Gastroesophageal sphincter (tissue), 4 donors: Measurements from ENCODE around the gene SAPCD1. TPM values are rescaled to one million over a fixed set of nuclear protein-coding genes. Genes with fewer than 3 reads are reported as not detected.

ENCODE experiments used
- ATAC-seq: fragments of 150-250 bp; one replicate; pipeline ENCODE4 v1.9.1; 2016; ENCODE audit warnings: mild to moderate bottlenecking, moderate library complexity
- H3K27ac ChIP-seq, 4 donors: fragments of 200-600 bp; sonication (generic) in 3 of 4; 1 replicate in 3 of 4; 2 replicates in 1 of 4; pipeline ENCODE4 v1.5.1; 2016 to 2019
- H3K27me3 ChIP-seq: fragments of 200-600 bp; sonication (generic); one replicate; pipeline ENCODE4 v1.5.1; 2019
- H3K36me3 ChIP-seq, 2 donors: fragments of 200-600 bp; sonication (generic); one replicate each; pipeline ENCODE4 v1.5.1; 2019; ENCODE audit warnings: control low read depth in 1 of 2
- H3K4me1 ChIP-seq, 3 donors: fragments of 200-600 bp; sonication (generic); 1 replicate in 2 of 3; 2 replicates in 1 of 3; pipeline ENCODE4 v1.5.1; 2016 to 2019; ENCODE audit warnings: control low read depth in 2 of 3
- H3K4me3 ChIP-seq, 2 donors: fragments of 200-600 bp; sonication (generic); one replicate each; pipeline ENCODE4 v1.5.1; 2019; ENCODE audit warnings: mild to moderate bottlenecking in 1 of 2, moderate library complexity in 1 of 2
- H3K9me3 ChIP-seq, 3 donors: fragments of 200-600 bp; sonication (generic); one replicate each; pipeline ENCODE4 v1.5.1; 2017 to 2019; ENCODE audit warnings: control low read depth in 2 of 3
- EP300 ChIP-seq: sonication (generic); formaldehyde crosslinking; IDR thresholded peaks from one replicate; pipeline ENCODE4 v1.6.1; 2017; ENCODE audit warnings: antibody characterized with exemption, mild to moderate bottlenecking
- POLR2A ChIP-seq, 2 donors: fragments of 450-650 bp; IDR thresholded peaks; one replicate each; pipeline ENCODE4 v1.6.1; 2017; ENCODE audit warnings: antibody characterized with exemption in 2 of 2, mild to moderate bottlenecking in 2 of 2, moderate library complexity in 1 of 2
- POLR2AphosphoS5 ChIP-seq: sonication (generic); formaldehyde crosslinking; IDR thresholded peaks from one replicate; pipeline ENCODE4 v1.6.1; 2017; ENCODE audit warnings: antibody characterized with exemption
- WGBS, 2 donors: methylation state at CpG; one replicate each; pipeline ENCODE4 v1.1.5; 2018; ENCODE audit warnings: low coverage in 1 of 2; 5-methylcytosine and 5-hydroxymethylcytosine counted together
- total RNA-seq, 4 donors: library from RNA; depleted of rRNA; stranded (reverse); fragments of >200 nt; gene quantifications; one replicate each; pipeline ENCODE4 v1.1.0, GENCODE V29; 2016
- TF ChIP-seq, protein P1 (sequence below), 4 experiments: fragments of 200-600 bp in 2 of 4; fragments of 450-650 bp in 2 of 4; sonication (generic) in 1 of 4; IDR thresholded peaks; one replicate each; pipeline ENCODE4 v1.5.1; 2017 to 2019; ENCODE audit warnings: antibody characterized with exemption in 4 of 4, mild to moderate bottlenecking in 2 of 4, moderate library complexity in 2 of 4

Gene SAPCD1
- total RNA-seq, 4 donors from 2014 or later, result 0.93 to 1.1 TPM; not detected in 2

DNA sequence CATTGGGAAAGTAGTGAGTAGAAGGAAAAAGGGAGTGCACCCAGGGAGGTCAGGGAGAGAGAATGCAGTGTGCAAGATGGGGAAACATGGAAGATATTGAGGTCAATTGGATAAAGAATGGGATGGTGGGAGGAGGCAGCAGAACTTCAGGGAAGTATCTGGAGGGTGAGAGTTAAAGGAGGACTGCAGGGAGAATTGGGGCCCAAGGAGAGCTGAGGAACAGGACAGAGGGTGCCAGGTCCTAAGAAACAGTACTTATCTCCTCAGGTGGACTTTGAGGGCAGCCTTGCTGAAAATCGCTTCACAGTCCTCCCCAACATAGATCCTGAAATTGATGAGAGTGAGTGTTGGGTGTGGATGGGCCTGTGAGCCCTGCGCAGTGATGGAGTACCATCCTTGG, 4.2 kb upstream of the SAPCD1 start:
- H3K27me3 ChIP-seq, result no peaks in the 10 kb centered on the region

DNA sequence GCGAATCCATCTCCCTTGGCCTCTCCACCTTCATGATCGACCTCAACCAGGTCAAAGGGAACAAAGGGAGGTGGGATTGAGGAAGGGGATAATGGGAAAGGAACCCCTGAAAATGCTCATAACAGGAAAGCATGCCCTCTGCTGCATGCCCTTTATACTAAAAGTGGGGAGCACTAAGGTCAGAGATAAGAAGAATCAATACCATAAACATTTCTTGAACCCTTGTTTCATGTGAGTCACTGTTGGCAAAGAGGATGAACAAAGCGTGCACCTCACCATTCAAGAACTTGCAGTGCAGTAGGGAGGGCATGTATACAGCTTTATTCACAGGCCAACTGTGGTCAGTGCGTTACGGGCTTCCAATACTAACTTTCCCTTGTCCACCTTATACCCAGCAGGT, 1.7 kb upstream of the SAPCD1 start:
- TF ChIP-seq POLR2AphosphoS5, result no peak
- TF ChIP-seq, protein P1, sequence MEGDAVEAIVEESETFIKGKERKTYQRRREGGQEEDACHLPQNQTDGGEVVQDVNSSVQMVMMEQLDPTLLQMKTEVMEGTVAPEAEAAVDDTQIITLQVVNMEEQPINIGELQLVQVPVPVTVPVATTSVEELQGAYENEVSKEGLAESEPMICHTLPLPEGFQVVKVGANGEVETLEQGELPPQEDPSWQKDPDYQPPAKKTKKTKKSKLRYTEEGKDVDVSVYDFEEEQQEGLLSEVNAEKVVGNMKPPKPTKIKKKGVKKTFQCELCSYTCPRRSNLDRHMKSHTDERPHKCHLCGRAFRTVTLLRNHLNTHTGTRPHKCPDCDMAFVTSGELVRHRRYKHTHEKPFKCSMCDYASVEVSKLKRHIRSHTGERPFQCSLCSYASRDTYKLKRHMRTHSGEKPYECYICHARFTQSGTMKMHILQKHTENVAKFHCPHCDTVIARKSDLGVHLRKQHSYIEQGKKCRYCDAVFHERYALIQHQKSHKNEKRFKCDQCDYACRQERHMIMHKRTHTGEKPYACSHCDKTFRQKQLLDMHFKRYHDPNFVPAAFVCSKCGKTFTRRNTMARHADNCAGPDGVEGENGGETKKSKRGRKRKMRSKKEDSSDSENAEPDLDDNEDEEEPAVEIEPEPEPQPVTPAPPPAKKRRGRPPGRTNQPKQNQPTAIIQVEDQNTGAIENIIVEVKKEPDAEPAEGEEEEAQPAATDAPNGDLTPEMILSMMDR (IDR thresholded peaks at IDR 0.05), result no peak
- TF ChIP-seq EP300, result no peak
- TF ChIP-seq POLR2A (IDR thresholded peaks at IDR 0.05), result no peak
- Histone ChIP-seq H3K27ac (no peak overlapping the region), H3K9me3 (no peaks in the 10 kb centered on the region), H3K4me3 (no peak overlapping the region), H3K27me3 (no peaks in the 10 kb centered on the region), H3K4me1 (peaks cover 0 to 10% (median 0%) of the 10 kb centered on the region in 3 donors), H3K36me3 (peaks cover 0 to 25% of the 10 kb centered on the region in 2 donors)
- ATAC-seq, result no peak
- WGBS, 2 donors, result 95 to 96% methylated on average over 3 to 4 of the region's 5 CpGs

More for the DNA sequence above, 4.2 kb upstream of the SAPCD1 start:
- Histone ChIP-seq H3K27ac (no peak overlapping the region), H3K4me3 (no peak overlapping the region), H3K9me3 (no peaks in the 10 kb centered on the region), H3K4me1 (peaks cover 0 to 2% (median 0%) of the 10 kb centered on the region in 3 donors), H3K36me3 (peaks cover 0 to 25% of the 10 kb centered on the region in 2 donors)
- TF ChIP-seq POLR2AphosphoS5 (no peak), POLR2A (IDR thresholded peaks at IDR 0.05) (no peak)
- WGBS, 2 donors, result 100% methylated on average over 1 to 2 of the region's 2 CpGs
- ATAC-seq, result no peak

DNA sequence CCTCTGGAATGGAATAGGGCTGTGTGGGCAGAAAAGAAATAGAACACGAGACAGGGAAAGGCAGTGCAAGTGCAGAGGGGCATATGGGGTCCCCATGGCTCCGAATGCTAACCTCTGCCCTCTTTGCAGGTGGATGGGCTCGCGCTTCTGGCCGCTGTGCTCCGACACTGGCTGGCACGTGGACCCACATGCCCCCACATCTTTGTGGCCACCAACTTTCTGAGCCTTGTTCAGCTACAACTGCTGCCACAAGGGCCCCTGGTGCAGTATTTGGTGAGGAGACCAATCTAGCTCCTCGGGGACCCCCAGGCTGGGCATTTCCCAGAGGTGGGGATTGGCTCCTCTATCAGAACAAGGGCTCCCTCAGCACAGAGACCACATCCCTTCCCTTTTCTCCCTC, 1.1 kb upstream of the SAPCD1 start:
- Histone ChIP-seq H3K27me3 (no peaks in the 10 kb centered on the region), H3K4me3 (no peak overlapping the region), H3K27ac (no peak overlapping the region), H3K9me3 (no peaks in the 10 kb centered on the region), H3K4me1 (peaks cover 0 to 15% (median 1%) of the 10 kb centered on the region in 3 donors), H3K36me3 (peaks cover 0 to 25% of the 10 kb centered on the region in 2 donors)
- 92 to 94% methylated on average over 6 to 7 of the region's 8 CpGs for WGBS, 2 donors
- TF ChIP-seq, protein P1 (IDR thresholded peaks at IDR 0.05), result no peak
- TF ChIP-seq POLR2AphosphoS5 (no peak), POLR2A (IDR thresholded peaks at IDR 0.05) (no peak), EP300 (no peak)
- ATAC-seq, result no peak

DNA sequence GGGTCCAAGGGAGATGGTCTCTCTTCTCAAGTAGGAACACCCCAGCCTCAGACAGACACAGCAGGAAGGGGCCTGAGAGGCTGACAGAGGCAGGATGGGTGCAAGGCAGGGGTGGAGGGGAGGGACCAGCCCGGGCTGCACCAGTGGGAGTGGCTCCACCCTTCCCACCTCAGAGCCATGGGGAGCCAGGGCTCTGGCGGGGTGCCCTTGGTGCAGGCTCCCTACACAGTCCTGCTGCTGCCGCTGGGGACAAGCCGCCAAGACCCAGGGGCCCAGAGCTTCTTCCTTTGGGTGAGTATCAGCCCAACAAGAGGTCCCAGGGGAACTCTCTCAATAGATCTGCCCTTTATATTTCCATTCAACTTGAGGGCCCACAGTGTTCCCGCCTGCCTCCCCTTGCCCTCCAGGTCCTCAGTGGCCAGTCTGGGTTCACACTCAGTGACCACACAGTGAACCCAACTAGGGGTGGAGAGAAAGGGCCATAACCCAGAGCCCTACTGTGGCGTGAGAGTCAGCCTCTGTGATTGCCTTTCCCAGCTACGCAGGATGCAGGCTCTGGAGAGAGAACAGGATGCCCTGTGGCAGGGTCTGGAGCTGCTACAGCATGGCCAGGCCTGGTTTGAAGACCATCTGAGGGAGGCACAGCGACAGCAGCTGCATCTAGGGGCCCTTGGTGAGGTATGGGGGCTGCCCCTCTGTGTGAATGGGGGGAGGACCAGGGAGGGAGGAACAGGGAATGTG, 592 bp downstream of the SAPCD1 start:
- TF ChIP-seq, protein P1 (IDR thresholded peaks at IDR 0.05), result no peak
- TF ChIP-seq POLR2AphosphoS5 (no peak), POLR2A (IDR thresholded peaks at IDR 0.05) (no peak), EP300 (no peak)
- Histone ChIP-seq H3K4me3 (no peak overlapping the region), H3K4me1 (peaks cover 0 to 19% (median 3%) of the 10 kb centered on the region in 3 donors), H3K36me3 (peaks cover 0 to 25% of the 10 kb centered on the region in 2 donors), H3K9me3 (no peaks in the 10 kb centered on the region), H3K27ac (no peak overlapping the region), H3K27me3 (no peaks in the 10 kb centered on the region)
- WGBS, 2 donors, result 40 to 57% methylated on average over 1 to 3 of the region's 8 CpGs
- peak; percentile 10 for ATAC-seq

DNA sequence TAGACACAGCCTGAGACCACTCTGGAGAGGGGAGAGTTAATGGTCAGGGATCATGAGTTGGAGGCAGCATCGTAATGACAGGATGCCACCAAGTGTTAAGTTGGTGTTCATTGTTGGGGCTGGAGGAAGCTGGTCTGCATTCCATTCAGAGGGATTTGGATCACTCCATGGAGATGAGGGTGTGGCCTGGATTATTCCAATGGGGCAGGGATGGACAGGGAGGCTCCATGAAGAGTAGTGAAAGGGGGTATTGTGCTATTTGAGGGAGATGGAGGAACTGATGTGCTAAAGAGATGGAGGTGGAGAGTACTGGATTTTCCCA, 1.1 kb downstream of the SAPCD1 start:
- 22 to 33% methylated on average over 1 of the region's 1 CpG for WGBS, 2 donors
- Histone ChIP-seq H3K9me3 (no peaks in the 10 kb centered on the region), H3K27ac (no peak overlapping the region), H3K4me1 (peaks cover 0 to 19% (median 3%) of the 10 kb centered on the region in 3 donors), H3K4me3 (no peak overlapping the region), H3K27me3 (no peaks in the 10 kb centered on the region), H3K36me3 (peaks cover 0 to 25% of the 10 kb centered on the region in 2 donors)
- TF ChIP-seq POLR2AphosphoS5 (no peak), EP300 (no peak), POLR2A (IDR thresholded peaks at IDR 0.05) (no peak)
- TF ChIP-seq, protein P1 (IDR thresholded peaks at IDR 0.05), result no peak
- ATAC-seq, result peak; percentile 31
